ENCODE results near the gene FAM177B.
"Not testable (repeated sequence)": the region's sequence is repeated elsewhere in the genome, so short reads cannot be mapped to it uniquely, and the experiment has no call there.

FAM177B gene

DNA sequence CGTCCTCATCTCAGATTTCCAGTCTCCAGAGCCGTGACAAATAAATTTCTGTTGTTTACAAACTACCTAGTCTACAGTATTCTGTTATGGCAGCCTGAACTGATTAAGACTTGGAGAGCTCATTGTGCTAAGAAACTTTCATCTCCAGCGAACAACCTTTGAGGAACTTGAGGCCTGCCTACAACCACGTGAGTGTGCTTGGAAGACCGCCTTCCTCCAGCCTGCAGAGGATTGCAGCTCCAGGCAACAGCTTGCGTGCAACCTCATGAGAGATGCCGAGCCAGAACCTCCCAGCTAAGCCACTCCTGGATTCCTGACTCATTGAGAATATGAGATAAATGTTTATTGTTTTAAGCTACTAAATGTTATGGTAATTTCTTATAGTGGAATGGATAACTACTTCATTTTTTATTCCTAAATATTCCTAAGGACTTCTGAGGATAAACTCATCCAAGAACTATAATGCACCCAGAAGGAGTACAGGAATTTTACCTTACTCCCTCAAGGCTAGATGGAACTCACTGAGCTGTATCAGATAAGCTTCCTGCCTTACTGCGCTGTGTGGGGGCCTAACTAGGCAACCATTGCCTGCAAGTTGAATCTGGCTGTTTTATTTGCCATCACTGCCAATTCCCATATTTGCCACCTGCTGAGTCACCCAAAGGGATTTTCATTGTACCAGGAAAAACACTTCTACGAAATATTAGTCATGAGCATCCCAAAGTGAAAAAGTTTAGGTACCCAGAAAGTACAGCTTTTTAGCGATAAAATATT lies 17.6 kb downstream of the FAM177B start:
- ChIA-PET POLR2A (no interaction called here), CTCF (interaction anchor here (0.8 kb wide), 1 partner anchor 14 kb away, joined by 3 read pairs; no protein-coding TSS in a partner anchor)
- no peak for DNase-seq (ENCODE audit: extremely low spot score)
- TF ChIP-seq BHLHE40 (IDR thresholded peaks at IDR 0.05; ENCODE audit: borderline replicate concordance) = no peak
- no peak for TF ChIP-seq L3MBTL2 (conservative IDR thresholded peaks at IDR 0.05)
- TF ChIP-seq FOXA1 (IDR thresholded peaks at IDR 0.05) = no peak
- TF ChIP-seq ZNF384 (IDR thresholded peaks at IDR 0.05) = no peak
- no peak for TF ChIP-seq TARDBP (IDR thresholded peaks at IDR 0.05)
- no peak for TF ChIP-seq FOXM1 (IDR thresholded peaks at IDR 0.05; ENCODE audit: borderline replicate concordance)
- no peak for TF ChIP-seq CTBP1 (IDR thresholded peaks at IDR 0.05; ENCODE audit: borderline replicate concordance)
- TF ChIP-seq FOXK2 (IDR thresholded peaks at IDR 0.05) = no peak
- no peak for TF ChIP-seq LEF1 (IDR thresholded peaks at IDR 0.05; ENCODE audit: borderline replicate concordance)
- no peak for TF ChIP-seq SUZ12 (IDR thresholded peaks at IDR 0.05)
- TF ChIP-seq NFRKB (IDR thresholded peaks at IDR 0.05) = no peak
- no peak for TF ChIP-seq HDGF (IDR thresholded peaks at IDR 0.05; ENCODE audit: borderline replicate concordance)
- TF ChIP-seq ARNT (IDR thresholded peaks at IDR 0.05) = no peak

DNA sequence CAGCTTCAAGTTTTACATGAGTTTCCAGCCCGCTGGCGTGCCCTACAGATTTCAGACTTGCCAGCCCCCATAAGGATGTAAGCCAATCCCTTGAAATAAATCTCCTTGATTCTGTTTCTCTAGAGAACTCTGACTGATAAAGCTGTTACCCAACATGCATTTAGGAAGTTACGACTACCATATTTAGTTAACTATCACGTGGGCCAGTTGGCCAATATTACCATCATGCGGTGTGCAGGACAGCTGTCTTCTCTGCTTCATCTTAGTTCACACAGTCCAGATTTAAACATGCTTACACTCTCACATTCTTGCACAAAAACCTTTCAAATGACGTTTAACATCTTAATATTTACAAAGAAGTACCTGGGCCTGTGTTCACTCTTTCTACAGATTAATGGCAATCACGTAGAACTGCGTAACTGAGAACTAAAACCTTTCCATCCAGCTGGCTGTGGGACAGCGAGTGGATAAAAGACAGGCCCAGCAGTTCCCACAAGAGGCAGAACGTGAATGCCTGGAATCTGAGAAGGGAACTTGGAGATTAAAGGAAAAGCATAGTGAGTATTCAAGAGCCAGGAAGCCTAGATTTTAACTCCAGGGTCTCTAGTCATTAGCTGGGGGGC lies 20.8 kb downstream of the FAM177B start:
- POLR2A ChIA-PET = no interaction called here
- CTCF ChIA-PET = no interaction called here
- no peak for TF ChIP-seq FOXA1 (IDR thresholded peaks at IDR 0.05)
- TF ChIP-seq ARNT (IDR thresholded peaks at IDR 0.05) = no peak
- TF ChIP-seq HDGF (IDR thresholded peaks at IDR 0.05; ENCODE audit: borderline replicate concordance) = no peak
- TF ChIP-seq ELF4 (IDR thresholded peaks at IDR 0.05) = no peak
- TF ChIP-seq SUZ12 (IDR thresholded peaks at IDR 0.05) = no peak
- TF ChIP-seq NFRKB (IDR thresholded peaks at IDR 0.05) = no peak
- TF ChIP-seq BHLHE40 (IDR thresholded peaks at IDR 0.05; ENCODE audit: borderline replicate concordance) = no peak
- TF ChIP-seq ZNF384 (IDR thresholded peaks at IDR 0.05) = no peak
- DNase-seq (ENCODE audit: extremely low spot score) = no peak

DNA sequence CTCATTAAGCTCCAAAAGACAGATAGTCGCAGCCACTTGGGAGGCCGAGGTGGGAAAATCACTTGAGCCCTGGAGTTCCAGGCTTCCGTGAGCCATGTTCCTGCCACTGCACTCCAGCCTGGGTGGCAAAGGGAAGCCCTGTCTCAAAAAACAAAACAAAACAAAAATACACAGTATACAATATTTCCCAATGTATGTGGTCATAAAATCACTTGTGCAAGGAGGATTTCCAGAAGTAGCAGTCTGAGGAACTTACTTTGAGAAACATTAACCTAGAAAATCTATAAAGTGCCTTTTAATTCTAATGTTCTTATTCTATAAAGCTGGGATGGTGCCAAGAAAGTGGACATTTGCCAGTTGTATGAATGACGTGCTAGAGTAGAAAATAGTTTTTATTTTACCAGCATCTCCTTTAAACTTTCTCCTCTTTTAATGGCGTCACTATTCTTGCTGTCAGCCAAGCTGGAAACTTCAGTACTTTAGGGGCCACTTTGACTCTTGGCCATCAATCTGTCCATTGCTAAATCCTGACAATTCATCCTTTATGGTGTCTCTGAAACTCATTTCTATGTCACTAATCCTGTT lies 22.5 kb downstream of the FAM177B start:
- ChIA-PET CTCF (interaction anchor here (1.0 to 1.4 kb wide), 2 partner anchors 14 to 374 kb away, joined by 3 to 4 read pairs; no protein-coding TSS in a partner anchor), POLR2A (no interaction called here)
- TF ChIP-seq ZNF384 (IDR thresholded peaks at IDR 0.05) = no peak
- TF ChIP-seq FOXK2 (IDR thresholded peaks at IDR 0.05) = no peak
- no peak for TF ChIP-seq FOXA1 (IDR thresholded peaks at IDR 0.05)
- TF ChIP-seq HDGF (IDR thresholded peaks at IDR 0.05; ENCODE audit: borderline replicate concordance) = no peak
- no peak for TF ChIP-seq SUZ12 (IDR thresholded peaks at IDR 0.05)
- TF ChIP-seq BHLHE40 (IDR thresholded peaks at IDR 0.05; ENCODE audit: borderline replicate concordance) = no peak
- TF ChIP-seq L3MBTL2 (conservative IDR thresholded peaks at IDR 0.05) = no peak
- no peak for TF ChIP-seq FOXM1 (IDR thresholded peaks at IDR 0.05; ENCODE audit: borderline replicate concordance)
- no peak for TF ChIP-seq NFRKB (IDR thresholded peaks at IDR 0.05)
- no peak for TF ChIP-seq ARNT (IDR thresholded peaks at IDR 0.05)
- TF ChIP-seq SP1 (IDR thresholded peaks at IDR 0.05) = no peak
- no peak for TF ChIP-seq LEF1 (IDR thresholded peaks at IDR 0.05; ENCODE audit: borderline replicate concordance)
- TF ChIP-seq, protein P1, sequence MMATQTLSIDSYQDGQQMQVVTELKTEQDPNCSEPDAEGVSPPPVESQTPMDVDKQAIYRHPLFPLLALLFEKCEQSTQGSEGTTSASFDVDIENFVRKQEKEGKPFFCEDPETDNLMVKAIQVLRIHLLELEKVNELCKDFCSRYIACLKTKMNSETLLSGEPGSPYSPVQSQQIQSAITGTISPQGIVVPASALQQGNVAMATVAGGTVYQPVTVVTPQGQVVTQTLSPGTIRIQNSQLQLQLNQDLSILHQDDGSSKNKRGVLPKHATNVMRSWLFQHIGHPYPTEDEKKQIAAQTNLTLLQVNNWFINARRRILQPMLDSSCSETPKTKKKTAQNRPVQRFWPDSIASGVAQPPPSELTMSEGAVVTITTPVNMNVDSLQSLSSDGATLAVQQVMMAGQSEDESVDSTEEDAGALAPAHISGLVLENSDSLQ (IDR thresholded peaks at IDR 0.05) = no peak
- no peak for TF ChIP-seq TARDBP (IDR thresholded peaks at IDR 0.05)
- TF ChIP-seq ELF4 (IDR thresholded peaks at IDR 0.05) = no peak
- TF ChIP-seq CTBP1 (IDR thresholded peaks at IDR 0.05; ENCODE audit: borderline replicate concordance) = no peak
- DNase-seq (ENCODE audit: extremely low spot score) = no peak

DNA sequence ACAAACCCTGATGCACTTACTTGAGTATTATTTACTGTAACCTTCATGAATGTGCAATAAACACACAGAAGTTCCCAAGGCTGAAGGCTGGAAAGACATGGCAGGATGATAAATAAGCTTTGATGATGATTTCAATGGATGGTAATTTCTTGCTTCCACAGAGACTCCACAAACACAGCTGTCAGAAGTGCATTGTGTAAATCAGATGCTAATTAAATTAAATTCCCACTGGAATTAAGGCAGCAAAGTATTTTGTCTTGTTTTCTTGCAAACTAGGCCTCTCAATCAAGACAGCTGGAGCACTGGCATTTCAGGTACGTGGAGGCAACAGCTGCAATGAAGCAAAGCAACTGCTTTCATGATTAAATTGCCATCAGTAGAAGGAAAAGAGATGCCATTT lies 24.1 kb downstream of the FAM177B start:
- DNase-seq (ENCODE audit: extremely low spot score) = no peak
- TF ChIP-seq BHLHE40 (IDR thresholded peaks at IDR 0.05; ENCODE audit: borderline replicate concordance) = no peak
- TF ChIP-seq FOXM1 (IDR thresholded peaks at IDR 0.05; ENCODE audit: borderline replicate concordance) = no peak
- TF ChIP-seq TARDBP (IDR thresholded peaks at IDR 0.05) = no peak
- TF ChIP-seq L3MBTL2 (conservative IDR thresholded peaks at IDR 0.05) = no peak
- TF ChIP-seq ZNF384 (IDR thresholded peaks at IDR 0.05) = no peak
- no peak for TF ChIP-seq NFRKB (IDR thresholded peaks at IDR 0.05)
- TF ChIP-seq, protein P1 (IDR thresholded peaks at IDR 0.05) = no peak
- no peak for TF ChIP-seq ELF4 (IDR thresholded peaks at IDR 0.05)
- ChIA-PET POLR2A (no interaction called here), CTCF (no interaction called here)

DNA sequence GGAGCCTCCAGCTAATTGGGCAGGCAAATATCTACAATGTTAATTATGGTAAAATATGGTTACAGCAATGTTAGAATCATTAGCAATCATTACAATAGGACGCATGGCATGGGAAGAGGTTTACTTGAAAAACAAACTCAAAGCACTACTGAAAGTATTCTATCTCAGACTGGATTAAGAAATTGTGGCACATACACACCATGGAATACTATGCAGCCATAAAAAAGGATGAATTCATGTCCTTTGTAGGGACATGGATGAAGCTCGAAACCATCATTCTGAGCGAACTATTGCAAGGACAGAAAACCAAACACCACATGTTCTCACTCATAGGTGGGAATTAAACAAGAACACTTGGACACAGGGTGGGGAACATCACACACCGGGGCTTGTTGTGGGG lies 25.2 kb downstream of the FAM177B start:
- CTCF ChIA-PET; POLR2A ChIA-PET; DNase-seq (ENCODE audit: extremely low spot score): not testable (repeated sequence)

DNA sequence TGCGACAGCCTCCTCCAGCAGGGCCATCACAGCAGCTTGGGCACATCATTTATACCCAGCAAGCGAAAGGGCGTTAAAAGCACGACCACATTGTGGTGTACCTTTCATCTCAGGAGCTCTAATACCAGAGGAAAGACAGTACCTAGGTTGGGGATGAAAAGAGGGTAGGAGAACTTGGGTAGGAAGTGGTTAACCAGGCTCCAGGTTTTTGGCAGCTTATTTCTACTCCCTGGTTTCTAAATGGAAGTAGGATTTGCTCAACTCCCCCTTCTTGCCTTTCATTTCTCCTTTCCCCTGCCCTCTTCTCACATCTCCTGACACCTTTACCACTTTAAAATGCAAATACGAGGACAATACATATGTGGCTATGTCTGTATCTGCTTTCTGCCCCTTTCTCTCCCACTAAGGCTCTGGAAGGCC lies 30.2 kb downstream of the FAM177B start:
- DNase-seq (ENCODE audit: extremely low spot score) = no peak
- ChIA-PET POLR2A (no interaction called here), CTCF (no interaction called here)
- TF ChIP-seq BHLHE40 (IDR thresholded peaks at IDR 0.05; ENCODE audit: borderline replicate concordance) (no peak), TARDBP (IDR thresholded peaks at IDR 0.05) (no peak), FOXK2 (IDR thresholded peaks at IDR 0.05) (no peak), ARNT (IDR thresholded peaks at IDR 0.05) (no peak), LEF1 (IDR thresholded peaks at IDR 0.05; ENCODE audit: borderline replicate concordance) (no peak), ELF4 (IDR thresholded peaks at IDR 0.05) (no peak), FOXA1 (IDR thresholded peaks at IDR 0.05) (no peak), NFRKB (IDR thresholded peaks at IDR 0.05) (no peak), L3MBTL2 (conservative IDR thresholded peaks at IDR 0.05) (no peak), SP1 (IDR thresholded peaks at IDR 0.05) (no peak), HDGF (IDR thresholded peaks at IDR 0.05; ENCODE audit: borderline replicate concordance) (no peak), ZNF384 (IDR thresholded peaks at IDR 0.05) (no peak), SUZ12 (IDR thresholded peaks at IDR 0.05) (no peak)

All from HEK293T (cell line).